GM19238 (cell line): ENCODE data around the gene ETV7.
"Not testable (repeated sequence)": the region's sequence is repeated elsewhere in the genome, so short reads cannot be mapped to it uniquely, and the experiment has no call there.

Source experiments
- DNase-seq: peaks from one replicate; pipeline ENCODE4 v3.0.0; 2011; ENCODE audit warnings: low spot score; ENCODE audit not compliant: insufficient read length

ETV7 gene

GRCh38 chr6:36387440-36388303 is at the start of gene ETV7:
ETV7 (minus strand) TSS chr6:36387669; CDS start chr6:36387541, 128 bp downstream.
- no peak for DNase-seq

GRCh38 chr6:36436466-36436865 is 49.0 kb upstream of the ETV7 start:
- DNase-seq = no peak

- DNase-seq = no peak
Measured at GRCh38 chr6:36432151-36432671, 44.7 kb upstream of the ETV7 start.

GRCh38 chr6:36431197-36431596 is 43.7 kb upstream of the ETV7 start:
- DNase-seq = no peak

- no peak for DNase-seq
Measured at GRCh38 chr6:36430351-36430750, 42.9 kb upstream of the ETV7 start.

- DNase-seq = no peak
Measured at GRCh38 chr6:36428911-36429310, 41.4 kb upstream of the ETV7 start.

- DNase-seq = no peak
Measured at GRCh38 chr6:36426622-36427021, 39.2 kb upstream of the ETV7 start.

- DNase-seq = peak; percentile 96
Measured at GRCh38 chr6:36423101-36423824, 35.8 kb upstream of the ETV7 start.

GRCh38 chr6:36422714-36423100 is 35.2 kb upstream of the ETV7 start:
- DNase-seq = no peak

GRCh38 chr6:36419310-36419709 is 31.8 kb upstream of the ETV7 start:
- DNase-seq = no peak

- DNase-seq = no peak
Measured at GRCh38 chr6:36418558-36418957, 31.1 kb upstream of the ETV7 start.

- no peak for DNase-seq
Measured at GRCh38 chr6:36414481-36414880, 27.0 kb upstream of the ETV7 start.

- DNase-seq = no peak
Measured at GRCh38 chr6:36413489-36414480, 26.3 kb upstream of the ETV7 start.

GRCh38 chr6:36409718-36410117 is 22.2 kb upstream of the ETV7 start:
- not testable (repeated sequence) for DNase-seq

- no peak for DNase-seq
Measured at GRCh38 chr6:36404164-36404563, 16.7 kb upstream of the ETV7 start.

GRCh38 chr6:36402481-36402880 is 15.0 kb upstream of the ETV7 start:
- DNase-seq = no peak

GRCh38 chr6:36399970-36400369 is 12.5 kb upstream of the ETV7 start:
- no peak for DNase-seq

- DNase-seq = no peak
Measured at GRCh38 chr6:36392621-36393020, 5.2 kb upstream of the ETV7 start.

GRCh38 chr6:36389353-36389752 is 1.9 kb upstream of the ETV7 start:
- DNase-seq = no peak

GRCh38 chr6:36386495-36387439 is 702 bp downstream of the ETV7 start:
- no peak for DNase-seq
